CD4-positive, alpha-beta T cell treated with Interleukin-12 subunit alpha and Interleukin-12 subunit beta, for 1 hour (primary cell): ENCODE data around the gene DNAH10.
A peak's percentile ranks its signal among the peaks of the same experiment; 100 is the strongest.

Source experiments
- DNase-seq: peaks from one replicate; pipeline ENCODE4 v3.0.0-alpha.2; 2020

Gene DNAH10

GRCh38 chr12:123950476-123951349, 188.6 kb downstream of the DNAH10 start:
- no peak for DNase-seq

DNA sequence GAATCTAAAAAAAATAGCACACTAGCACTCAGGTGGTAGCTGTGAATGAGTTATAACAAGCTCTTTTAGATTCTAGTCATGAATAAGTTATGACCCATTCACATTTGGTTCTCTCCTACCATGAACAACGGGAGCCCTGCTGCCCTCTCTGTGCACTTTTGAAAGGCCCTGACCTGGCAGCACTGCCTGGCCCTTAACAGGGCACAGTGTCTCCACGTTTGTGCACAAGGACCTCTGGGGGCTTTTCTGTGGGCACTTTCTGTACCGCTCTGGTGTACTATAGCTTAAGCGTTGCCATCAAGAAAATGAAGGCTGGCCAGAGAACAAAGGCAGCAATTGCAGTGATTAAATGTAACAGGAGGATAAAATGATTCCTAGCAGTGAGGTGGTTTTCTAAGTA, 189.4 kb downstream of the DNAH10 start:
- DNase-seq = no peak

DNA sequence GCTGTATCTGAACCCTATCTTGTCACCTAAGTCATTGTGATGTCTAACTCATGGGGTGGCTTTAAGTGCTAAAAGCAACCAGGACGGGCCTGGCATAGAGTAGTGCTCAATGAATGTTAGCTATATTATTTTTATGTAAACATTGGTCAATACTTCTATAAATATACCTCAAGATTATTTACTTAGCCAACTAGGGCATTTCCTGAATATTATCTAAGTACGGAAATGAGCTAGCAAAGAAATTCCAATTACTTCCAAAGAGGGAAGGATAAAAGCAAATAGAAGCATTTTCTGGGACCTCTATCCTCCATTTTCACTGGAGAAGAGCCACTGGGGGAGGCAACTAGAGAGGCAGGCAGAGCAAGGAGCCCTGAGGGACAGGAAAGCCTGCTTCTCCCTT, 189.9 kb downstream of the DNAH10 start:
- DNase-seq = no peak

DNA sequence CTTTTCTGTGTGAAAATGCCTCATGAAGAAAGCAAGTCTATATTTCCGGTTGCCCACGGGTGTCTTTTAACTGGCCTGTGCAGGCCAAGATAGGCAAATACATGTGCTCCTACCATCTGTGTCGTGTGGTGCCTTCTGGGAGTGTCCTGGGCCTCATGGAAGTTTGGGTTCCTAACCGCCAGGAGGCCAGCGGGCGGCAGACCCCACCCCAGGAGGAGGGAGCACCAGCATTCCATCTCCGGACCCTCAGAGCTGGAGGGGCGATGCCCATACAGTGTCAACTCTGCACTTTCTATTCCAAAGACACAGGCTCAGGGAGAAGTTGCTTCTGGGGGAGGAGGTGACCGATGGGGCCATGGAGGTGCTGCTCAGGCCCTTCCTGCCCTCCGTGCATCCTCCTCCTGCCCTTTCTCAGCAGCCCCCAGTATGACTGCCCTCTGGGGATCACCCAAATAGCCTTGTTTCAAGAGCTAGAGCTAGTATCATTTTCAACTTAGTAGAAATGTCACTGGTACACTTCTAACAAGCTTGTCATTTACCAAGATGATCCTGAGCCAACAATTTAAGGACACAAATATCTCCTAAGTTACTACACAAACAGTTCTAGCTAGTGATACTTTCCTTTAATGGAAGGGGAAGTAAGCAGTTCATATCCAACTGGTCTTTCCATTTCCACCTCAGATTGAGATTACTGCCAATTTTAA, 192.7 kb downstream of the DNAH10 start:
- no peak for DNase-seq

DNA sequence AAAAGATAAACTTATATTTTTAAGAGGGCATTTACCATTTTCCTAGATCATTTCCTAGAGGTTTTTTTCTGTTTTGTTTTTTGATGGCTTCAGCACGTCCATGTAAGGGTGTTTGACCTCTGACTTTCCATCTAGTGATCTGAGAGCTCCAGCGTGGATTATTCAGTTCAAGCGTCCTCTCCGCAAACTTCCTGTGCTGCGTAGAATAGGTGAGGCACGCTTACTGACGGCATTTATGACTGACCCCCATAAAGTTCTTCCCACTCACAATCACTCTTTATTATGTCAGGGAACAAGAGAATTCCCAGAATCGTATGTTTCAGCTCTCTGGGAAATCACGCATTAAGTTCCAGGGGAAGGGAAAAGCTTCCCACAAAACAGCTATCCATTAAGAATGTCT, 194.1 kb downstream of the DNAH10 start:
- no peak for DNase-seq

GRCh38 chr12:123957196-123957595, 195.1 kb downstream of the DNAH10 start:
- no peak for DNase-seq

DNA sequence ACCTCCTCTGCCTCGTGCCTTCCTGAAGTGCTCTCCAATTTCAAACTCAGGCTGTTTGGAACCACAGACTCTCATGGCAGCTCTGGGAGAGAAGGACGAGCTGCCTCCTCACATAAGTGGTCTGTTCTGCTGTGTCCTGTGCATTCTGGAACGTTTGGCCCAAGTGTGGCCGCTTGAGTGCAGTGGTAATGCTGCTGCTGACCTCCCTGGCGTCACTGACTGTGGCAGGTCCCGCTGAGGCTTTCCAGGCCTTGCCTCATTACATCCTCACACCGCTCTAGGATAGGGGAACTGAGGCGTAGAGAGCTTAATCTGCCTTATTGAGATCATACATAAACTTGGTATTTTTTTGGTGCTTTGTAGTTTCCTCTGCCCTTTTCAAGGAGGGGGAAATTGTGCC, 196.4 kb downstream of the DNAH10 start:
- DNase-seq = no peak

- DNase-seq = no peak
Observed at GRCh38 chr12:123958876-123959275, 196.8 kb downstream of the DNAH10 start.

DNA sequence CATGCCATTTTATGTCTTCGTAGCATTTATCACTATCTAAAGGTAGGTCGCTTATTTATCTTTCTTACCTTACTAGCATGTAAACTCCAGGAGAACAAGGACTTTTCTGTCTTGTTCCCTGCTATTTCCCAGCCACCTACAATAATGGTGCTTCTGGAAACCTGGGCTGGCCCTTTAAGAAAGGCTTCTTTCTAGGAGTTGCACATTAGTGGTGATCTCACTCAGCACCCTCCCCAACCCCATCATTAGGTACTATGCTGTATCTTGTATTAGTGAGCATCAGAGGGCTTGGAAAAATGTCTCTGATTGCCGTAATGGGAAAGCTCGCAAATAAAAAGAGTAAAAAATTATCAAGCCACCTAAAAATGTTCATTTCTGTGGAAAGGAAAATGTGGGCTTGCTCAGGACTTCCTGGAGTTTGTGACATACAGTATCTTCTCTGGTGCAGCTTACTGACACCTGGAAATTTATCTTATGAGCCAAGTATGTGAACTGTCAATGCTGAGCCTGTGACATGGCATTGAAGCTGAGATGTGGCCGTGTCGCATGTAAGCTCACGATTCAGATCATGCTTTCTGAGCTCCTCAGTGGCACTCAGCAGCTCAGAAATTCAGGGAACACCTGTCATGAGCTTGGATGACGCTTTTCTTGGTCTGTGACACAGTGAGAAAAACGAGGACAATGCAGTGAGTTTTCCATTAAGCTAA, 198.1 kb downstream of the DNAH10 start:
- no peak for DNase-seq

DNA sequence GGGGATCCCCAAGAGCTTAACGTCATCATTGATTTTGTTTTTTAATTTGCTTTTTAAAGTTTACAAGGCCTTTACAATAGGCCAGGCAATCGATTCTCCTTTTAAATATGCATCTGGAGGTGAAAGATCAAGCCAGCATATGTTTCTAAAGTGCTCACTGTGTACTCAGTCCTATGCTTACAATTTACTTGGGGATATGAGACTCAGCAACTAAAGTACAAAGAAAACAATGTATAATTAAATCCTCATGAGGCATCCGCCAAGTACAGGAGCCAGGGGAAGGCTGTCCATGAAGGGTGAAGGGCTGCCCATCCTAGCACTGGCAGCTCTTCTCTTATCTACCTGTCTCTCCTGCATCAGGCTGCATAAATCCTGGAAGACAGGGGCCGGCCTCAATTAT, 198.8 kb downstream of the DNAH10 start:
- no peak for DNase-seq

DNA sequence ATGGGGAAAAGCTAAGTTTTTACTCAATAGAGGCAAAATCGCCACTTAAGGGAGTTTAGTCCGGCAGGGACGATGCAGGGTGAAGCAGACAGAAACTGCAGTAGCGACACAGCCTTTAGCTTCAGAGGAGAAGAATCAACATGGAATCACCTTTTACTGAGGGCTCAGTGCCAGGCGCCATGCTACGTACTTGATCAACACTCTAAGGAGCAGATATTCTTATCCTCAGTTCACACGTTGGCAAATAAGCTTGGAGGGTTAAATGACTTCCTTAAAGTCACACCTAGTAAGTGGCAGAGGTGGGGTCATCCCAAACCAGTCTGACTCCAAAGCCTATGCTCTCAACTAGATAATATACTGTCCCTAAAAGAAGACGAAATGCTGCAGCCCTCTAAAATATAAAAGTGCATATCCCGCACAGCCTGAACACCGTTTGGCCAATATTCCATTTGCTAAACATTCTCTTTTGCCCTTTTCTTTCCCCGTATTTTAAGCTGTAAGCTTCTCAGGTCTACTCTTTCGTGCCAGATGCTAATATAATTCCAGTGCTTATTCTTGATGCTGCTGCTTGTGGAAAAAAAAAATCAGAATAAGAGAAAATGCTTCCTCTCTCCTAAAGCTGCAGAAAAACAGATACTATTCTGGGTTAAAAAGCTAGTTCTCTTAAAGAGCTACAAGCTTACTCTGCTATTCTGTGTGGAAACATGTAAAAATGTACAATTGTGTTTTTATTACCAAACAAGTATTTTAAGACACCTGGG, 199.7 kb downstream of the DNAH10 start:
- DNase-seq = no peak

GRCh38 chr12:123962513-123962912, 200.4 kb downstream of the DNAH10 start:
- no peak for DNase-seq

DNA sequence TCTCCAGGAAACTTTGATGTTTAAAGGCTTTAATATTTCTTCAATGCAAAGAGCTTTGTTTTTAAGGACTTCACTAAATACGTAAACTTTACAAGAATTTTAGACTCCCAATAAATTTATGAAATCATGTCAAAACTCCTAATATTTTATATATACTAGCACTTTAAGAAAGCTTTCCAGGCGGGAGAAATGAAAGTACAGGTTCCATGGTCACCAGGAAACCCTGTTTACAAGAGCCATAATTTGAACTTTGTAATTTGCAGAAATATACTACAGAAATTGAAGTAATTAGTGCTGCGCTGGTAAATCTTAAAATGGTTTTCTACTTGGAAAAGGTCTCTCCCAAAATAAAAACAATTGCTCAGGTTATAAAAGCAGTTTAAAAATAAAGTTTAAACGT, 201.7 kb downstream of the DNAH10 start:
- DNase-seq = no peak

DNA sequence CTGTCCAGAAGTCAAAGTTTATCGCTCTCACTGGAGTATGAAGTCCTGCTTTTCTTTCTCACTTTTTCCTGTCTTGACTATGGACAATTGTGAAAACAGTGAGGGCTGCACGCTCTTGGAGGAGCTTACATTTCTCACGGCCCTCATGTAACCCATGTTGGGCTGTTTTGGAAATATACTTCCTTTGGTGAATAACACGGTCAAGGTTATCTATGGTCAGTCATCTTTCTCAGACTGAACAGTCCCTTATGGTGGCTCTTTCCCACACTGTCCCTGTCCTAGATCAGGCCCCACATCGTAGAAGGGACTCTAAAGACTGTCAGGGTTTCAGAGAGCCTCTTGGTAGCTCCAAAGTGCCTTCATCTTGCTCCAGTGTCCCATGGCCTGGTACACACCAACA, 203.3 kb downstream of the DNAH10 start:
- DNase-seq = no peak

DNA sequence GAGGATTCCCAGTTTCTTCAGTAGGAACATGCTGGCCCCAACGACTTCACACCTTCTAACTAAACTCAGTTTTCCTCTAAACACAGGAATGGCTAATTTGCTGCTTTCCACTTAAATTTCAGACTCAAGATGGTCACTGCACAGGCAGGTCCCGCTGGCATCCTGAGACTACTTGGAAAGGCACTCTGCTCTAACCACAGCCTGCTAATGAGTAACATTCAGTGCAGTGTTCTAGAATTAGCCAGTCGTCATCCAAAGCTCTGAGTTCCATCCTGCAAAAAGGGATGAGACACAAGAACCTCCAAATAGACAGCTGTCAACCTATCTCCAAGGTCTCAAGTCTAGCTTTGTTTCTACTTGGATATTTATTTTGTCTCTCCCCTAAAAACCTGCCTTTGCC, 204.5 kb downstream of the DNAH10 start:
- DNase-seq = no peak

GRCh38 chr12:123967121-123967586, 205.1 kb downstream of the DNAH10 start:
- DNase-seq = no peak

DNA sequence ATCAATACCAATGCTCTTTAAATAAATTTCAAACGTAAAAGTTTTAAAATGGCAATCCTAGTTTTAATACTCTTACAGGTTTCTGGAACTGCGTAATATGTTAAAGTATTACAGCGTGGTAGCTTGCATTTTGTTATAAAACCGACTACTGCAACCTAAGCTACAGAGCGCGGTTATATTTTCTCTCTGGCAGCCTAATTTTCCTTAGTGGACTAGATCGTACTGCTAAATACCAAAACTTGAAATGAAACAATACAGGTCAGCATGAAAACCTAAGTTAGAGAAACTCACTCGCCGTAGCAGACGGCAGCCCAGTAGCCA, 209.3 kb downstream of the DNAH10 start:
- no peak for DNase-seq

DNA sequence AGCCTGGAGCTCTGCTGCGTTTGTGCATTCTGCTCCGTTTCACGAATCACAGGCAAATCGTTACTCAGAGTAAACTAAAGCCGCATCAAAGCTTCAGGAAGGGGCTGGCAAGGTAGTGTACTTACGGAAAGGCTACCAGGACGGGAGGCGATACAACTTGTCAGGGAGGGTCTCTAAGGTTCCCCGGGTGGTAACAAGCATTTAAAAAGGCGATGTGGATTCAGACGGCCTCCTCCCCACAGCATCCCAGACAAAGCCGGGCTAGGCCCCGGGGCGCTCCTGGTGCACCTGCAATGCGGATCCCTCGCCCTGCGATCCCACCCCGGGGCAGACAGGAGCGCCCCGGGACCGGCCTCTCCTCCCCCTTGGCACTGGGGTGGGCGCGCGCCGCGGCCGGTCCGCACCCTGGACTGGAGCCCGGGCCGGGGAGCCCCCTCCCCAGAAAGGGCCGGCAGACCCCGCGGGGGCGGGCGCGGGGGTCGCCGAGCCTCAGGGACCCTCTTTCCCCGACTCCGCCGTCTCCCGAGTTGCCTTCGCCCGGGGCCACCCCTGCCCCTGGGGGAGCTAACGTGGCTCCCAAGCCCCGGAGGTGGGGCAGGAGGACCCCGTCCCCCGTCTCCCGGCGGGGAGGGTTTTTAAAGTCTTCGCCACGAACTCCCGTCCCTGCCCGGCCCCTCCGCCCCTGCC, 209.8 kb downstream of the DNAH10 start:
- peak; percentile 40 for DNase-seq

- peak; percentile 96 for DNase-seq
Observed at GRCh38 chr12:123972457-123973401, 210.6 kb downstream of the DNAH10 start, which contains the start of the genes CCDC92 and ZNF664. TSS of gene CCDC92 (minus strand) at chr12:123972831. CDS start at chr12:123944305, 28,526 bp downstream. TSS of gene ZNF664 (plus strand) at chr12:123973215. CDS start at chr12:124012145, 38,930 bp downstream.

DNA sequence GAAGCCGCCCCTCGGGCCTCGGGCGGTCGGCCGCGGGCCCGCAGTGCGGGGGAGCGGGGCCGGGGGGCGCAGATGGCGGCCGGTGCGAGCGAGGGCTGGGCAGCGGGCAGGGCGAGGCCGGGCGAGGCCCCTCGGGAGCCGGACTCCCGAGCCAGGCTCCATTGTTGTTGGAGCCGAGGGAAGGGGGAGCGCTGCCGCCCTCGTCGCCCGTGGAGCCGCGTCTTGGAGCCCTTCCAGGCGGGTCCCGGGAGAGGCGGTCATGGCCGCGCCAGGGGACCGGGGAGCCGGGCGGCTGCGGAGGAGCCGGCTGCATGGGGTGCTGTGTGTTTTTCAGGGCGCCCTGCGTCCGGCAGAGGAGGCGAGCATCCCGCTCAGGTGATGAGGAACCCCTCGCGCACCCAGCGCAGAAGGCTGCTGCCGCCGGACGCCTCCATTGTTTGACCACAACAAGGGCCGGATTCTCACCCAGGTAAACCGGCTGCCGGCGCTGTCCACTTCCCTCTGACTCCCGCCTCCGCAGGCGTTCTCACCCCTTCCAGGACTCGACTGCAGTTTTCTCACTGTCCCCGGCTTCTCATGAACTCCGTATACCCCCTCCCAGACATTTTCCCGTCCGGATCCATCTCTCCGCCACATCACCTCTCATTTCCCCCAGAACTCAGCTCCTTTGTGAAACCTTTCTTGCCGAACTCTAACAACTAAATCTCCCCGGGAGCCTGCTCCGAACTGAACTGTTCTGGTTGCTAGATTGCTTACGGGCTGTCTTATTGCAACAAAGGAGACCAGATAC, 211.6 kb downstream of the DNAH10 start:
- peak; percentile 29 for DNase-seq
